Glutamatergic neuron (in vitro differentiated cells): ENCODE measurements around the gene ZCCHC2. TPM values are rescaled to one million over a fixed set of nuclear protein-coding genes. Genes with fewer than 3 reads are reported as not detected.
A peak's percentile ranks its signal among the peaks of the same experiment; 100 is the strongest.

Experiments
- DNase-seq: peaks from one replicate; pipeline ENCODE4 v3.0.0; 2022
- H3K27ac Mint-ChIP-seq: one replicate; pipeline ENCODE4 v1.8.0; 2020; ENCODE audit warnings: mild to moderate bottlenecking, mixed read lengths, inconsistent platforms; ENCODE audit not compliant: unreplicated experiment
- H3K27me3 Mint-ChIP-seq: one replicate; pipeline ENCODE4 v1.8.0; 2020; ENCODE audit warnings: mild to moderate bottlenecking, moderate library complexity, mixed read lengths, inconsistent platforms; ENCODE audit not compliant: unreplicated experiment
- H3K36me3 Mint-ChIP-seq: one replicate; pipeline ENCODE4 v1.8.0; 2020; ENCODE audit warnings: mild to moderate bottlenecking, mixed read lengths, inconsistent platforms; ENCODE audit not compliant: unreplicated experiment
- H3K4me1 Mint-ChIP-seq: one replicate; pipeline ENCODE4 v1.8.0; 2020; ENCODE audit warnings: mild to moderate bottlenecking, low read depth, mixed read lengths, inconsistent platforms; ENCODE audit not compliant: unreplicated experiment
- H3K4me3 Mint-ChIP-seq: one replicate; pipeline ENCODE4 v1.8.0; 2020; ENCODE audit warnings: mild to moderate bottlenecking, mixed read lengths, inconsistent platforms; ENCODE audit not compliant: unreplicated experiment
- H3K9me3 Mint-ChIP-seq: one replicate; pipeline ENCODE4 v1.8.0; 2020; ENCODE audit warnings: mild to moderate bottlenecking, moderate library complexity, mixed read lengths, inconsistent platforms; ENCODE audit not compliant: unreplicated experiment
- total RNA-seq: library from RNA; stranded (reverse); fragmentation: NEBNext Ultra II Directional; extraction: Animal tissue kit (Norgen Biotek cat#: 25700); gene quantifications from one replicate; pipeline ENCODE4 v1.2.1, GENCODE V29; 2021; ENCODE audit not compliant: unreplicated experiment
- TF ChIP-seq, protein P1 (sequence below): fragments of 200-600 bp; sonication (generic); IDR thresholded peaks from one replicate; pipeline ENCODE4 v1.5.0; 2021; ENCODE audit not compliant: partially characterized antibody, unreplicated experiment

ZCCHC2 gene
- total RNA-seq, 1 donor from 2014 or later = 9.9 TPM

GRCh38 chr18:62526098-62527025 is 3.5 kb downstream of the ZCCHC2 start:
- H3K4me3 Mint-ChIP-seq = peak overlapping the region; percentile 97
- H3K36me3 Mint-ChIP-seq = no peaks in the 10 kb centered on the region
- peaks cover 21% of the 10 kb centered on the region for H3K4me1 Mint-ChIP-seq
- peak overlapping the region; percentile 92 for H3K27ac Mint-ChIP-seq
- peak; percentile 77 for DNase-seq
- H3K9me3 Mint-ChIP-seq = peaks cover 12% of the 10 kb centered on the region
- TF ChIP-seq, protein P1, sequence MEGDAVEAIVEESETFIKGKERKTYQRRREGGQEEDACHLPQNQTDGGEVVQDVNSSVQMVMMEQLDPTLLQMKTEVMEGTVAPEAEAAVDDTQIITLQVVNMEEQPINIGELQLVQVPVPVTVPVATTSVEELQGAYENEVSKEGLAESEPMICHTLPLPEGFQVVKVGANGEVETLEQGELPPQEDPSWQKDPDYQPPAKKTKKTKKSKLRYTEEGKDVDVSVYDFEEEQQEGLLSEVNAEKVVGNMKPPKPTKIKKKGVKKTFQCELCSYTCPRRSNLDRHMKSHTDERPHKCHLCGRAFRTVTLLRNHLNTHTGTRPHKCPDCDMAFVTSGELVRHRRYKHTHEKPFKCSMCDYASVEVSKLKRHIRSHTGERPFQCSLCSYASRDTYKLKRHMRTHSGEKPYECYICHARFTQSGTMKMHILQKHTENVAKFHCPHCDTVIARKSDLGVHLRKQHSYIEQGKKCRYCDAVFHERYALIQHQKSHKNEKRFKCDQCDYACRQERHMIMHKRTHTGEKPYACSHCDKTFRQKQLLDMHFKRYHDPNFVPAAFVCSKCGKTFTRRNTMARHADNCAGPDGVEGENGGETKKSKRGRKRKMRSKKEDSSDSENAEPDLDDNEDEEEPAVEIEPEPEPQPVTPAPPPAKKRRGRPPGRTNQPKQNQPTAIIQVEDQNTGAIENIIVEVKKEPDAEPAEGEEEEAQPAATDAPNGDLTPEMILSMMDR = no peak
- peaks cover 12% of the 10 kb centered on the region for H3K27me3 Mint-ChIP-seq

DNA sequence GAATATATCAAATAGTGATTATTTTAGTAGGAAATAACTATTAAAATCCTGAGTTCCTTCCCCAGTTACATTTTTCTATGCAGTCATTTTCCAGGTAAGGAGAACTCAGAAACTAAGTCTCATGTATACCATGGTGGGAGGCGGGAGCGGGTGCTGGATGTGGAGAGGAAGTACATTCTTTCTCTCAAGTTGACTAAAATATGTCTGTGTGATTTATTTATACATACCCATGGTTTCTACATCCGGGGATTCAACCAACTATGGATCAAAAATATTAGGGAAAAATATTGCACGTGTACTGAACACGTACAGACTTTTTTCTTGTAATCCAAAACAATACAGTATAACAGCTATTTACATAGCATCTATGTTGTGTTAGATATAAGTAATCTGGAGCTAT is 6.8 kb downstream of the ZCCHC2 start:
- Mint-ChIP-seq H3K27me3 (peaks cover 7% of the 10 kb centered on the region), H3K9me3 (peaks cover 8% of the 10 kb centered on the region), H3K4me3 (no peak overlapping the region), H3K27ac (no peak overlapping the region), H3K4me1 (peaks cover 19% of the 10 kb centered on the region), H3K36me3 (no peaks in the 10 kb centered on the region)
- TF ChIP-seq, protein P1 = no peak
- no peak for DNase-seq

DNA sequence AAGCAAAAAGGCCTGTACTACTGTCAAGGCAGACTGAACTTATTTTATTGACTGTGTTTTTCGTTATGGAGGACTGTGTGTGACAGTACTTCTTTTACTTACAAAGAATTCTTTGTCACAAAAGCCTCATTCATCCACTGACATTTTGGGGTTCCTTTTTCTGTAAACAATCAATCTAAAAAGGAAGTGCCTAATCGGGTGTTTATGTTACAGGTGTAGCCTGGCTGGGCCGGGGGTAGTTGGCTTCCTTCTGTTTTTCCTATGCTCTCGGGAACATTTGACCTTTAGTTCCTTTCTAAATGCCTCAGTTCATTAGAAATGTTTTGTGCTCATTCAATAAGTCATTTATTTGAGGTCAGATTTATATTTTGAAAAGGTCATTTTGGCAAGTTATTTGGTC is 8.3 kb downstream of the ZCCHC2 start:
- TF ChIP-seq, protein P1 = no peak
- Mint-ChIP-seq H3K9me3 (peaks cover 3% of the 10 kb centered on the region), H3K27me3 (peaks cover under 1% of the 10 kb centered on the region), H3K27ac (no peak overlapping the region), H3K4me3 (no peak overlapping the region), H3K4me1 (peaks cover 14% of the 10 kb centered on the region), H3K36me3 (no peaks in the 10 kb centered on the region)
- no peak for DNase-seq

DNA sequence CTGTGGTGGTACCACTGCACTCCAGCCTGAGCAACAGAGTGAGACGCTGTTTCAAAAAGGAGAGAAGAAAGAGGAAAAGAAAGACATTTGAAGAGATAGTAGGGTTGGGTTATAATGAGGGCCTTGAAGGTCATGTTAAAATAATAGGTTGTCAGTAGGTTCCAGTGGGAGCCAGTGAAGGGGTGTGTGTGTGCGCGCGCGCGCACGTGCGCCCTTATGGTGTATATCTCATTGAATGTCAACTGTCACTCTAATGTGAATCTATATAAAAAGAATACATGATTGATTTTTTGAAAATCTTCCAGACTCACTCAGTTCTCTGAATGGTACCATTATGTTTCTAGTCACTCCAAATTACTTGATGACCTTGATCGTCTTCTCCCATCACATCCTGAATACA is 9.1 kb downstream of the ZCCHC2 start:
- TF ChIP-seq, protein P1 = no peak
- Mint-ChIP-seq H3K36me3 (no peaks in the 10 kb centered on the region), H3K4me1 (peaks cover 12% of the 10 kb centered on the region), H3K27ac (no peak overlapping the region), H3K27me3 (no peaks in the 10 kb centered on the region), H3K9me3 (peaks cover 3% of the 10 kb centered on the region), H3K4me3 (no peak overlapping the region)
- no peak for DNase-seq

DNA sequence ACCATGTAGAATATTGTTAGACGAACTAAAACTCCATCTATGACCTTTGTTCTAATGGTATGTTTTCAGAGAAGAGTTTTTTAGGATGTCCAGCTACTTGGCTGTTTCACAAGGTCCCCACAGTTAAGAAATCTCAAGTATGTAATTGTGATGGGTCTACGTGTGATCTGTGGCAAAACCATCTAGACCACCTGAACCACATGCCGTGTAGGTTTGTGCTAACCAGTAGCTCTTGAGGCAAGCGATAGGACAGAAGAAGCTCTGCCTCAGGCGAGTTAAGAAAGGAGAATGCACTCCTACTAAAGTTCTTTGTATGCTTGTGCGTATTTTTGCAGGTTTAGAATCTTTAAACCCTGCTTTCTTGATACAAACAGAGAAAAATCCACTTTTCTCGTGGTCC is 13.2 kb downstream of the ZCCHC2 start:
- Mint-ChIP-seq H3K27ac (no peak overlapping the region), H3K9me3 (peaks cover 2% of the 10 kb centered on the region), H3K4me1 (peaks cover 12% of the 10 kb centered on the region), H3K4me3 (no peak overlapping the region), H3K36me3 (no peaks in the 10 kb centered on the region), H3K27me3 (no peaks in the 10 kb centered on the region)
- TF ChIP-seq, protein P1 = no peak
- DNase-seq = no peak
